ENCODE results near the gene ITSN1.

DNA sequence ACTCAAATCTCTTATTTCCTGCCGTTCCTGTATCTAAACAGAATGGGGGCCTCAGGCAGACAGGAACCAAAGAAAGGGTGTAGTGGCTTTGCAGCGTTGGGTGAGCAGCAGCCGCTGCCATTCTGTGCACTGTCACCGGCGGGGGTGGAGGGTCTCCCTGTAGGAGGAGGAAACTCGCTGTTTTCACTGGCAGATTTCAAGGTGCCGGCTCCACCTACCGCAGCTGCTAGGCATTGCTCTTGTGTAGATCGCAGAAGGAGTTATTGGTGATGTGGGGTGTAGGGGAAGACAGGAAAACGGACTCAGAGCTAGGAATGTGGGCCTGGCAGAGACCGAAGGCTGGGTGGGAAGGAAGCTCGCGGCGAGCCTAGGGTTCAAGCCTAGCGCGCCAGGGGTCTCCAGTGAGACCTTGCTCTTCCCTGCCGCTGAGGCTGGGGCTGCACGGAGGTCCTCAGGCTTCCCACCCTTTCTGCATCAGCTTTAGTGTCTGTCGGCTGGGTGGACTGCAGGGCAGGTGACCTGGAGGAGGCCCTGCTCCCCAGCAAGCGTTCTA, 252.5 kb downstream of the ITSN1 start:
- TF ChIP-seq, protein P1, sequence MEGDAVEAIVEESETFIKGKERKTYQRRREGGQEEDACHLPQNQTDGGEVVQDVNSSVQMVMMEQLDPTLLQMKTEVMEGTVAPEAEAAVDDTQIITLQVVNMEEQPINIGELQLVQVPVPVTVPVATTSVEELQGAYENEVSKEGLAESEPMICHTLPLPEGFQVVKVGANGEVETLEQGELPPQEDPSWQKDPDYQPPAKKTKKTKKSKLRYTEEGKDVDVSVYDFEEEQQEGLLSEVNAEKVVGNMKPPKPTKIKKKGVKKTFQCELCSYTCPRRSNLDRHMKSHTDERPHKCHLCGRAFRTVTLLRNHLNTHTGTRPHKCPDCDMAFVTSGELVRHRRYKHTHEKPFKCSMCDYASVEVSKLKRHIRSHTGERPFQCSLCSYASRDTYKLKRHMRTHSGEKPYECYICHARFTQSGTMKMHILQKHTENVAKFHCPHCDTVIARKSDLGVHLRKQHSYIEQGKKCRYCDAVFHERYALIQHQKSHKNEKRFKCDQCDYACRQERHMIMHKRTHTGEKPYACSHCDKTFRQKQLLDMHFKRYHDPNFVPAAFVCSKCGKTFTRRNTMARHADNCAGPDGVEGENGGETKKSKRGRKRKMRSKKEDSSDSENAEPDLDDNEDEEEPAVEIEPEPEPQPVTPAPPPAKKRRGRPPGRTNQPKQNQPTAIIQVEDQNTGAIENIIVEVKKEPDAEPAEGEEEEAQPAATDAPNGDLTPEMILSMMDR (IDR thresholded peaks at IDR 0.05): peak; percentile 48 to 61 (median 53)
- no peak for TF ChIP-seq EP300 (IDR thresholded peaks at IDR 0.05; ENCODE audit: low read depth)
